HG03442 (cell line): ENCODE results near the gene UBE2E3.
"Not testable (repeated sequence)": the region's sequence is repeated elsewhere in the genome, so short reads cannot be mapped to it uniquely, and the experiment has no call there.

Experiments used
- ATAC-seq: cut with Tn5 transposase; IDR thresholded peaks from one replicate; pipeline ENCODE4 v1.9.1; 2021; ENCODE audit warnings: mild to moderate bottlenecking, moderate library complexity; ENCODE audit not compliant: unreplicated experiment

UBE2E3 gene

DNA sequence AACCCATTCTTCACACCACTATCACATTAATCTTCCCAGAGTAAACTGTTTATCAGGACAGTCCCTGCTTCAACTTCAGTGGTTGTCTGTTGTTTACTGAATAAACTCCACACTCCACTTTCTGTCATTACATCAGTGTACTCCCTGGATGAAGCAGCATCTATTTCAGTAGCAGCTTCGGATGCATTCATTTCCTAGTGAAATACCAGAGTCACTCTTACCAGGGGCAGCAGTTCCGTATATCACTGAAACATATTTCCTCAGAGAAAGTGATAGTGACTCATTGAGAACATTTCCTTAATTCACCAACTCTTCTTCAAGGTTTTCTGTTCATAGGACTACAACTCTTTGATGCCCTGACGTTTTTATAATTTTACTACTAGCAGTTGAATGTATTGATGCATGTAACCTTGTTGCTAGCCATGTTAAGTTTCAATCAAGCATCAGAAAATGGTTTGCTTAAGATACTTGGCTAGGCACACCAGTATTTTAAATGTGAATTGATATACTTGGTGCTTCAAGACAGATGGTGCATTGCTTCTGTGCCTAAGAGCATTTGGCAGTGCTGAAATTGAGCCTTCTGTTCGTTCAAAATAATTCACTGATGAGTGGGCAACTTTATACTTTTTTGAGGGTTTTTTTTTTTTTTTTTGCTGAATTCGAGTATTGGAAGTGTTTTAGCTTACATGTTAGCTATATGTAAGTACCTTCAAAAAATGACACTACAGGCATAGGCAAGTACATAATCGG, 92.3 kb downstream of the UBE2E3 start:
- peak; percentile 36 for ATAC-seq

DNA sequence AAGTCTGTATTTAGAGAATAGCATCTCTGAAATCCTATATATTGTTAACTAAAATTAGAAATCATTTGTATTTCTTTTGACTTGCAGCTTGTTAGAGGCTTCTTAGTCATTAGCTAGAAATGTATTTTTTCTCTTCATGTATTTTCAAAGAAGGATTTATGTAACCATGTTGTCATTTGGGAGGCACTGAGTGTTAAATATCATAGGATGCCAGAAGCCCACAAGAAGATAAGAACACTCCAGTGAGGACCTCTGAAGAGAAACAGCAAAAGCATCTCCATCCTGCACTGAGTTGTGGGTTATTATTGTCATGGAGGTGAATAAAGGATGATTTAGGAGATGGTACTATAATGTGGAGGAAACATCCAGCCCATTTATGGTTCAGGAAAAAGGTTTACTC, 93.5 kb downstream of the UBE2E3 start:
- no peak for ATAC-seq

DNA sequence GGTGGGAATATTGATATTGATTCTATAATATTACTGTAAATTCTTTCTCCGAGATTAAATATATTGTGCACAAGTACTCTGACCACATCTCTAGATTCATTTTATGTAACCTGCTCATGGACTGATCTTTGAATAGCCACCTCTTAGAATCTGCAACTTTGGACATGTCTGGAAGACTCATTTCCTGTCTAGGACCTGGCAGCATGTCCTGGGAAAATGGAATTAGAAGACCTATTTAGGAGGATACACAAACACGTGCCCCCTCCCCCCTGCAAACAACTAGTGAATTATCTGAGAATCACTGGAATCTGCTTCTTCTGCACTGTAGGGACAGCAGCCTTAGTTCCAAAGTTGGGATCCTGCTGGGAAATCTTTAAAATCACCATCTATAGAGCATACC, 94.1 kb downstream of the UBE2E3 start:
- ATAC-seq, result no peak

DNA sequence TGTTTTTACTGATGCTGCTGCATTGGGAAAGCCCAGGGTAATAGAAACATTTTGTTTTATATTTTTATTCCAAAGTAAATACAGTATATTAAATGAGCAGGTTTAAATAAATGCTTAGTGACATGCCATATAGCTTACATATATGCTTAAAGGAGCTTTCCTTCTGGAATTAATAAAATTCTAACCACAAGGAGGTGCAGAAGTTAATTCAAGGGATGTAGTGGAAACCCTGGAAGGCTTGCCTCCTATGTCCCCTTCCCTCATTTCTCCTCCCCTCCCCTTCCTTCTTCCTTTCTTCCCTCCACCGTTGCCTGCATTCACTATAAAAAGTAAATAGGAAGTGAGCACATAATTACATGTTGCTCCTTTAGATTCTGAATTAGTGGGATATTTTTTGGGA, 96.3 kb downstream of the UBE2E3 start:
- ATAC-seq, result no peak

DNA sequence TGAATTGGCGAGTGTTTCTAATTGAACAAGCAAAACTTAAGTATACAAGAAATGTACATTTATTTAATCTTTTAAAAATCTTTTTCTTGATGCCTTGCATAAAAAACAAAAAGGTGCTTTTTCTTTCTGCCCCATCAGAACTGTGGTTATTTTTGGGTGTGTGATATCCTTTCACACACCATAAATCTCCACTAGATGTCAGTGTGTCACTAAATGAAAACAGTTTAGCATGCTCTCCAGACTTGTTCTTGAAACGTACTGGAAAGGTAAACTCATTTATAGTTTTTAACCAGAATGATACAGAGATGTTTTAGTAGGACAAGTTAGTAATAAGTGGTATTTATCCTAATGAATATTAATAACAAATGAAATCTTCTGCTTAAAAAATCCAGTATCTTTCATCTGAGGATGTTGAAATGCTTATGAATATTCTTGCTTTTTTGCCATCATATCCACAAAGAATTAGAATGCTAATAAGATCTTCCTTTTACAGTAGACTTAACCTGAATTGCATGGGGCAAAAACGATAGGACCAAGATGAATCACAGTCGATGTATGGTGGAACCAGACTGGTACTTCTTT, 96.8 kb downstream of the UBE2E3 start:
- ATAC-seq, result peak; percentile 93

DNA sequence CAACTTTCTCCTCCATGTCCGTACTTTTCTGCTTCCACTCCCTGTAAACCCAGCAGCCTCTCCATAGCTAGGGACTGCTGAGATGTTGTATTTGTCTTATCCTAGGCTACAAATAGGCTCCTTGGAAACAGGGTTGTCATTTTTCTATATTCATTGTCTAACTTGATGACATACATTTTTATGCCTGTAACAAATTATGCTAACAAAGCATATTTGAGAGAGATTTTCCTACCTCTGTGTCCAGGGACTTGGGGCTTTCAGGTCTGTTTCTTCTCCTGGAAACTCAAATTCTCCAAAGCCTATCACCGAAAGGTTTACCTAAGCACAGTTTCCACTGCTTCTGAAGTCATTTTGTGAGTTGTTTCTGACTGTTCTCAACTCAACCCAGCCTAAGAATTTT, 102.7 kb downstream of the UBE2E3 start:
- ATAC-seq, result no peak

DNA sequence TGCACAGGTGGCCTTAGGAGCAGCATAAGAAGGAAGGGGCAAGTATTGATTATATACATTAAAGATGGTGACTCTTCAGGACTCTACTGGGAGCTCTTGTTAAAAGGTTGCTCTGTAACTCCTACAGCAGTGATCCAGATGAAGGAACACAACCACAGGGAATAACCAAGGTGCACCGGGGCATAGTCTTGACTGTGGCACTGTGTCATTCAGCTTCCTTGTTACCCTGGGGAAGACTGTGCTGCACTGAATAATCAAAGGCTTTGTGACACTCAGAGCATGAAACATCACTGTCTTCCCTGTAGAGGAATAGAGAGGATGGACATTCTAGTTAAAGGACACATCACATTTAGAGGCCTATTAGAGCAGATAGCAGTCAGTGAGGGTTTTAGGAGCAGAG, 105.3 kb downstream of the UBE2E3 start:
- ATAC-seq, result no peak

DNA sequence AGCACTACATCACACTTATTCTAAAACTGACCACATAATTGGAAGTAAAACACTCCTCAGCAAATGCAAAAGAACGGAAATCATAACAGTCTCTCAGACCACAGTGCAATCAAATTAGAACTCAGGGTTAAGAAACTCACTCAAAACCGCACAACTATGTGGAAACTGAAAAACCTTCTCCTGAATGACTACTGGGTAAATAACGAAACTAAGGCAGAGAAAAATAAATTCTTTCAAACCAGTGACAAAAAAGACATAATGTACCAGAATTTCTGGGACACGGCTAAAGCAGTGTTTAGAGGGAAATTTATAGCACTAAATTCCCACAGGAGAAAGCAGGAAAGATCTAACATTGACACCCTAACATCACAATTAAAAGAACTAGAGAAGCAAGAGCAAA, 111.5 kb downstream of the UBE2E3 start:
- not testable (repeated sequence) for ATAC-seq

DNA sequence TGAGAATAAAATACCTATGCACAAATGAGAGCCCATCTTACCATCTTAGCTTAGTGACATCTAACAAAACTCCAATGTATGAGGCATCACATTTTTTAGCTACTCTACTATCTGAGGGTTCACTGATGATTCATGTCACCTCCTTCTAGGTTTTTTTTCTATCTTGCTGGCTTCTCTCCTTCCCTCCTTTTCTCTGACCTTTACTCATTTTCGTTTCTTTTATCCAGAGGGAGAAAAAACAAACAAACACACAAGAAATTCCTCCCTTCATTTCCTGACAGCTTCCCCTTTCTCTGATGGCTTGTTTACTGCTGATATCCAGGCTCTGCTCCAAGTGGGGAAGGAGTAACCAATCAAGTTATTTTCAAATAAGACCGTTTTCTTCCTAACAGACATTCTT, 115.1 kb downstream of the UBE2E3 start:
- no peak for ATAC-seq

DNA sequence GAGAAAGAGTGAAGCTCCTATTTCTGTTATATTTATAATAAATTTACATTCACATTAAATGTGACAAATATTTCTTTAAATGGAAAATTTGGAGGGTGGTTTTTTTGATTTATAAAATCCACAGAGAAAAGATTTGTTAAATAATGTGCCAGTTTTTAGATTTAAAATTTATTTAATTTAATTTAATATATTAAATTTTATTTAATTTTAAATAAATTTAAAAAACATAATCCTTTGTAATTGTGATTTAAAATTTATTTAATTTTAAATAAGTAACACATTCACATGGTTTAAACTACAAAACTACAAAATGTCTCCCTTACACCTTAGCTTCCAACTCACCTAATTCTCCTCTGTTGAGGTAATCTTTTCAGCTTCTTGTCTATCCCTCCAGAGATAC, 123.3 kb downstream of the UBE2E3 start:
- ATAC-seq, result no peak

DNA sequence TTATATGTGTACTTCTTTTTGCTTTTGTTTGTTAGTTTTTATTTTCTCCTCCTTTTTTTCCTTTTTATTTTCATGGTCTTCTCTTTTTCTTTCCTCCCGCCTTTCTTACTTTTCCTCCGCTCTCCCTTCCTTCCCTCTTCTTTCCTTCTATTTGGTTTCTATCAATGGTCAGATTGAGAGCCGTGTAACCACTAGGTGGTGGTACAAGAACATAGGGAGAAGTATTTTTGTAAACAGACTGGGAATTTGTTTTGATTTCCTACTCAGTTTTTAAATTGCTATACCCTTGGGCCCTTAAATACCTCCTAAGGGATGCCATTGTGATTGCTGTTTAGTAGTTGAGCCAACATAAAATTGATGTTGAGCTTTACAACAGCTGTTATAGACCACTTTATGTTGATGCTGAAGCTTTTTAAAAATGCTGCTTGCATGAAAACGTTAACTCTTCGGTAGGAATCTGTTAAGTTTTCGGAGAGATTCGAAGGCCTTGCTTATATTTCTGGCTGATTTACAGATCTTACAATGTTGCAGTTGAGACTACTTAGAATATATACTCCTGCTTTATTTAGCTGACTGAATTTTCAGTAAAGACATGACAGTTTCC, 124.2 kb downstream of the UBE2E3 start:
- no peak for ATAC-seq

DNA sequence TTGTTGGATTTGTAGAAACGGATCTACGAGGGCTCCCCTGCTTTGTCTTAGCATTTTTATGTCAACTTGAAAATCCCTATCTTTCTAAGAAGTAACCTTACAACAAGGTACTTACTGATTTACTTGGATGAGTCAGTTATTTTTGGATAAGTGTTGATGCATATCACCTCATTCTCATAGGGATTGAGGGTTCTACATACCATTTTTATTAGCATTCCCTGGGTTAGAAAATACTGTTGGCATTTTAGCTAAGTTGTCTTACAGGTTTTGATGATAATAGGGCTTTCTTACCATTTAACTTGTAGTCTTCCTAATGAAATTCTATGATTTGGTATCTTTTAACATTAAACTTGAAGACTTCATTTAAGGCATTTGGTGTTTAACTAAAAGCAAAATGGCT, 125.2 kb downstream of the UBE2E3 start:
- no peak for ATAC-seq

DNA sequence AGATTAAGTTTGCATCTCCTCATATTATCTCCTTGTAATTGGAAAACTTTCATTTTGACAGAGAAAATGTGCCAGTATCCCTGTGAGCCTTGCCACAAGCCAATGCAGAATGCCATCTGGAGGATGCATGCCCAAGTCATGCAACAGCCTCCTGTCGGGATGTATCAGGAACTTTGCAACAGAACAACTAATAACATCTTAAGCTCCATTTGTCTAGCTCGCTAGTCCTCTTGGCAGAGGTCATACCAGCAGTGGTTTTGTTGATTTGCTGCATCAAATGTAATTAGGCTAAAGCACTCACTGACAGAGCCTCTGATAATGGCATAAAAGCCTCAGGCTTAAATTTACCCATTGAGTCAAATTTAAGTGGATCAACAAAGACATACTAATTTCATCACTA, 125.8 kb downstream of the UBE2E3 start:
- ATAC-seq, result no peak

DNA sequence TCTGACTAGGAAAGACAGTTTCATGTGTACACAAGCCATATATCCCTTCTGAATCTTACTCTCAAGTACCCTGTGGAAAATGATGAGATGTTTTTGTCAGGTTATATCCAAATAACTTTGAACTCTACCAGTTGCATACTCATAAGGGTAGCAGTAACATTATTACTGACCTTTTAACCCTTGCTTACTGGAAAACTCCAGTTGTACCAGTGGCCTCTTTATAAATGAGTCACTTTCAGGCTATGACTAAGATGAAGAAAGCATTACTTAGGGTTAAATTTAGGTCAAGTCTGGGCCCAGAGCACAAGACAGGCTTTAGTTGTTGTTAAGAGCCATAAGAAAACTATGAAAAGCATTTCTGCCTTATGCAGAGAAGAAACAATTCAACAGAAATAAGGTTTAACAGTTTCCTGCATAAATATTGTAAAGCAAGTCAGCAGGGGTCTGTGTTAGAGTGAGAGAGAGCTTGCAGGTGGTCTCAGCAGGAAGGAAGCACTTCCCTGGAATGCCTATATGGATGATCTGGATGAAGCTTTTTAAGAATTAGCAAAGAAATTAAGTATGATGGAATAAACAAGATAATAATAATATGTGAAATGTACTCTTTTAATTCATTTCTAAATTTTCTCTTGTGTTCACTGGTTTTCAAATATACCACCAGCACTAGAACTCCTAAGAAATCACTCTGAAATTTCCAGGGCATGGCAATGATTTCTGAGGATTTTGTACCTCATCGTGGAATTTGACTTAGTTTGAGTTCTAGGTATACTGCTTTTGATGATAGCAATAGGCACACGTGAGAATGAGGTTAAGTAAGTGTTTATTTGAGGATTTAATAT, 126.6 kb downstream of the UBE2E3 start:
- ATAC-seq, result peak; percentile 99

DNA sequence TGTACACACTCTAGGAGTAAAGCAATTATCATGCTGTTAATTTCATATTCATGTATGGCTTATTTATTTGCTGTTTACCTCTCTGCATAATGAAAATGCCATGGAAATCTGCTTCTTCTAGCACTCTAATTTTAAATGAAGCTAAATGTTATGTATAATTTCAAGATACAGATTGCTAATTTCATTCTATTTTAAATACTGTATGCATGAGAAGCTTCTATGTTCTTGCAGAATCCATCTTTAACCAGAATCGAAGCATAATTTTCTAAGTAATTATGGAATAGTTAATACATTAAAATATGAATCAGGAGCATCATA, 127.2 kb downstream of the UBE2E3 start:
- no peak for ATAC-seq

DNA sequence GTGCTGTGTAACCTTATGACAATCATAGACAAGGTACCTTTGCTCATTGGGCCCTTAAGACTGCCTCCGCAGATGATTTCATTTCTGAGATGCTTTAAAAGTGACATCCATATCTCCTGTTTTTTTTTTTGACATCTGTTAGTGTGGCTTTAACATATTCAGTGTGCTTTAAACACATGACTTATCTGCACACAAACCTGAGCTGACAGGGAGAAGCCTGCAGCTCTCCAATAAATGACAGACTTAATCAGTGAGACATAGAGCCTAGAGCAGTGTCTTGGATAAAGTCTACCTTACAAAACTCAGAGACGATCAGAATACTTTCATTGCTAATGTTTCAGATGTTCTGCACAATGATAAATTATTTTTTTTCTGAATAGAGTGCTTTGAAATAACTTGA, 130.7 kb downstream of the UBE2E3 start:
- ATAC-seq, result no peak

DNA sequence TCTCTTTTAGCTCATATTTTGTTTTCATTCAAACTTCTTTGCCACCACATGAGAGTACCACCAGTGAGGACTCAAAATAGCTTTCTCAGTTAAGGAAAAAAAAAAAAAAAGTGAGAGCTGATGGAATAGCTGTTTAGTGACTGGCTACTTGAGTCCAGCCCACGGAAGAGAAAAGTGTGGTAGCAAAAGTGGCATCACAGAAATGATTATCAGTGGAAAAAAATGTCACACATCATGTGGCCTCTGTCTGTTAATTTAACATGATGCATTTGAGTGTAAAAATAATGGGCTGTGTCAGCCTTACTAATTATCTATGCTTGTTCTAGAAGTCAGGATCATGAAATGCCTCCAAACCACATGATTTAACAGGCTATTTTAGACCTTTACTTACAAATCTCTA, 132.5 kb downstream of the UBE2E3 start:
- no peak for ATAC-seq
